ENCODE measurements around the gene SYT9. TPM values are rescaled to one million over a fixed set of nuclear protein-coding genes. Genes with fewer than 3 reads are reported as not detected.

SYT9 gene
- total and polyA plus RNA-seq, 2 of the 4 experiments (the other 2 are of a cell fraction): not detected

DNA sequence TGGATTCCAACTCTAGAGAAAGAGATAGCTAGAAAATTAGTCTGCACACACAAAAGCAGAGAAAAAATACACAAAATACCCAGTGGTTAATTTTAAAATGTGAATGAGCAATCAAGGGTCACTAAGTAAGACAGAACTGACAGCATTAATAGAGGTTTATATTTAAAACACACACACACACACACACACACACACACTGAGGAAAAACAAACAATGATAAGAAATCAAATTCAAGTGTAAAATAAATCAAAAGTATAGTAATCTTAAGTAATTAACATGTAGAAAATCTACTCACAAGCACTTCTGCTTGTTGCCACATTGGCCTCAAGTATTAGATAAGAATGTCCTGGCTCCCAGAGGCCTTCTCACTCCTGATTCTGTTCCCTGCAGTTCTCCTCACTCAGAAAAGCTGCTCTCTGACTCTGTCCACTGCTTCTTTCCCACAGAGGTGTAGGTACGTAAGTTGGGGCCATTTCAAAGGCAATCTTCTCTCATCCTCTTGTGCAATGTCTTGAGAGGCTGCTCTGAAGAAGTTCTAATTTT is 200.3 kb downstream of the SYT9 start:
- Histone ChIP-seq H3K79me1 (ENCODE audit: low read depth in 1 of 2, low read length in 2 of 2) (no peaks in the 10 kb centered on the region), H2AFZ (replicated peaks; ENCODE audit: low read length, poor library complexity) (no peak overlapping the region), H2BK5ac (ENCODE audit: low read depth, low read length, poor library complexity, severe bottlenecking) (no peak overlapping the region), H3K23ac (ENCODE audit: low read depth, low read length) (no peak overlapping the region), H3K9ac (ENCODE audit: low read depth, low read length) (no peak overlapping the region), H4K5ac (ENCODE audit: low read depth, low read length) (no peak overlapping the region), H3K4ac (ENCODE audit: low read depth, low read length) (no peak overlapping the region), H3K4me2 (ENCODE audit: low read depth, low read length) (no peak overlapping the region), H3K14ac (replicated peaks; ENCODE audit: low read depth, low read length) (no peak overlapping the region), H4K8ac (ENCODE audit: low read depth in 2 of 2, low read length in 2 of 2) (no peak overlapping the region), H3K27ac (ENCODE audit: insufficient read depth, low read length) (no peak overlapping the region), H3K9me3 (ENCODE audit: control insufficient read depth, insufficient read depth, low read length) (no peaks in the 10 kb centered on the region), H3K4me1 (ENCODE audit: control insufficient read depth, insufficient read depth, low read length) (no peaks in the 10 kb centered on the region), H3K27me3 (ENCODE audit: control insufficient read depth, insufficient read depth, low read length) (peaks cover 1% of the 10 kb centered on the region), H3K56ac (ENCODE audit: extremely low read depth, insufficient read depth, low read length) (no peak overlapping the region), H2BK15ac (ENCODE audit: low read depth, low read length) (no peak overlapping the region), H4K20me1 (ENCODE audit: insufficient read depth, low read length) (no peaks in the 10 kb centered on the region), H2AK9ac (replicated peaks; ENCODE audit: low read depth, low read length, poor library complexity) (no peak overlapping the region), H3K36me3 (ENCODE audit: control insufficient read depth, insufficient read depth, low read length) (no peaks in the 10 kb centered on the region), H4K91ac (ENCODE audit: insufficient read depth, low read depth, low read length) (no peak overlapping the region), H2AK5ac (ENCODE audit: low read depth, low read length) (no peak overlapping the region), H3K4me3 (ENCODE audit: insufficient read depth, low read depth, low read length) (no peak overlapping the region), H3K9me1 (ENCODE audit: insufficient read depth, low read length) (no peaks in the 10 kb centered on the region), H2BK20ac (ENCODE audit: low read depth, low read length) (no peak overlapping the region), H3K18ac (ENCODE audit: low read depth, low read length) (no peak overlapping the region), H2BK120ac (ENCODE audit: low read depth, low read length) (no peak overlapping the region)
- DNase-seq: no peak
- TF ChIP-seq, protein P1, sequence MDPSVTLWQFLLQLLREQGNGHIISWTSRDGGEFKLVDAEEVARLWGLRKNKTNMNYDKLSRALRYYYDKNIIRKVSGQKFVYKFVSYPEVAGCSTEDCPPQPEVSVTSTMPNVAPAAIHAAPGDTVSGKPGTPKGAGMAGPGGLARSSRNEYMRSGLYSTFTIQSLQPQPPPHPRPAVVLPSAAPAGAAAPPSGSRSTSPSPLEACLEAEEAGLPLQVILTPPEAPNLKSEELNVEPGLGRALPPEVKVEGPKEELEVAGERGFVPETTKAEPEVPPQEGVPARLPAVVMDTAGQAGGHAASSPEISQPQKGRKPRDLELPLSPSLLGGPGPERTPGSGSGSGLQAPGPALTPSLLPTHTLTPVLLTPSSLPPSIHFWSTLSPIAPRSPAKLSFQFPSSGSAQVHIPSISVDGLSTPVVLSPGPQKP (IDR thresholded peaks at IDR 0.05; ENCODE audit: borderline replicate concordance, low read depth, low read length): no peak
- no peak for TF ChIP-seq FOS (IDR thresholded peaks at IDR 0.05; ENCODE audit: low read depth, low read length)
- TF ChIP-seq CHD1 (IDR thresholded peaks at IDR 0.05; ENCODE audit: low read depth, low read length): no peak
- TF ChIP-seq RFX5 (IDR thresholded peaks at IDR 0.05; ENCODE audit: low read depth, low read length): no peak
- TF ChIP-seq MAZ (IDR thresholded peaks at IDR 0.05; ENCODE audit: borderline replicate concordance, low read depth, low read length): no peak
- TF ChIP-seq BHLHE40 (IDR thresholded peaks at IDR 0.05; ENCODE audit: low read depth, low read length): no peak
- no peak for TF ChIP-seq MXI1 (IDR thresholded peaks at IDR 0.05; ENCODE audit: borderline replicate concordance, low read depth, low read length)
- TF ChIP-seq NFE2L2 (IDR thresholded peaks at IDR 0.05; ENCODE audit: low read depth, low read length): no peak
- TF ChIP-seq SMC3 (IDR thresholded peaks at IDR 0.05; ENCODE audit: low read depth, low read length): no peak
- no peak for TF ChIP-seq RAD21 (IDR thresholded peaks at IDR 0.05; ENCODE audit: low read length)
- TF ChIP-seq, protein P2, sequence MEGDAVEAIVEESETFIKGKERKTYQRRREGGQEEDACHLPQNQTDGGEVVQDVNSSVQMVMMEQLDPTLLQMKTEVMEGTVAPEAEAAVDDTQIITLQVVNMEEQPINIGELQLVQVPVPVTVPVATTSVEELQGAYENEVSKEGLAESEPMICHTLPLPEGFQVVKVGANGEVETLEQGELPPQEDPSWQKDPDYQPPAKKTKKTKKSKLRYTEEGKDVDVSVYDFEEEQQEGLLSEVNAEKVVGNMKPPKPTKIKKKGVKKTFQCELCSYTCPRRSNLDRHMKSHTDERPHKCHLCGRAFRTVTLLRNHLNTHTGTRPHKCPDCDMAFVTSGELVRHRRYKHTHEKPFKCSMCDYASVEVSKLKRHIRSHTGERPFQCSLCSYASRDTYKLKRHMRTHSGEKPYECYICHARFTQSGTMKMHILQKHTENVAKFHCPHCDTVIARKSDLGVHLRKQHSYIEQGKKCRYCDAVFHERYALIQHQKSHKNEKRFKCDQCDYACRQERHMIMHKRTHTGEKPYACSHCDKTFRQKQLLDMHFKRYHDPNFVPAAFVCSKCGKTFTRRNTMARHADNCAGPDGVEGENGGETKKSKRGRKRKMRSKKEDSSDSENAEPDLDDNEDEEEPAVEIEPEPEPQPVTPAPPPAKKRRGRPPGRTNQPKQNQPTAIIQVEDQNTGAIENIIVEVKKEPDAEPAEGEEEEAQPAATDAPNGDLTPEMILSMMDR (conservative IDR thresholded peaks at IDR 0.05; ENCODE audit: low read depth, low read length): no peak
- TF ChIP-seq POLR2A (IDR thresholded peaks at IDR 0.05; ENCODE audit: low read depth, low read length): no peak
- TF ChIP-seq CEBPB (IDR thresholded peaks at IDR 0.05; ENCODE audit: low read depth, low read length): no peak
- no peak for TF ChIP-seq RCOR1 (IDR thresholded peaks at IDR 0.05; ENCODE audit: insufficient replicate concordance, low read length)
- TF ChIP-seq, protein P3, sequence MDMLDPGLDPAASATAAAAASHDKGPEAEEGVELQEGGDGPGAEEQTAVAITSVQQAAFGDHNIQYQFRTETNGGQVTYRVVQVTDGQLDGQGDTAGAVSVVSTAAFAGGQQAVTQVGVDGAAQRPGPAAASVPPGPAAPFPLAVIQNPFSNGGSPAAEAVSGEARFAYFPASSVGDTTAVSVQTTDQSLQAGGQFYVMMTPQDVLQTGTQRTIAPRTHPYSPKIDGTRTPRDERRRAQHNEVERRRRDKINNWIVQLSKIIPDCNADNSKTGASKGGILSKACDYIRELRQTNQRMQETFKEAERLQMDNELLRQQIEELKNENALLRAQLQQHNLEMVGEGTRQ (IDR thresholded peaks at IDR 0.05; ENCODE audit: low read depth, low read length): no peak
- no peak for TF ChIP-seq MAFK (IDR thresholded peaks at IDR 0.05; ENCODE audit: low read depth, low read length)
- ATAC-seq (ENCODE audit: low read depth): no peak
- no CpG with 5 or more reads among the region's 1 CpG for whole genome bisulfite sequencing, 2 experiments (ENCODE audit: extremely low coverage in 2 of 2, insufficient read length in 1 of 2)
- in situ Hi-C loops (cut with MboI; ENCODE audit: low sequenced_read_pairs): no loop called here
- no TSS peak for BruUV-seq (replicated peaks)
- dilution Hi-C loops (cut with HindIII; ENCODE audit: low sequenced_read_pairs, unreplicated experiment): no loop called here
- POLR2A ChIA-PET (ENCODE audit: unreplicated experiment): no interaction called here
- intact Hi-C loops (cut with micrococcal nuclease): no loop called here
- CTCF ChIA-PET: no interaction called here
